HepG2 (cell line): Measurements from ENCODE around the gene KLF7.

Experiments
- EZH2 ChIP-seq: conservative IDR thresholded peaks from 2 replicates; pipeline ENCODE4 v1.6.1; 2012; ENCODE audit warnings: mild to moderate bottlenecking, low read depth, low read length, moderate library complexity
- FOXC1 ChIP-seq: sonication (generic); formaldehyde crosslinking; IDR thresholded peaks from 2 replicates; pipeline ENCODE4 v1.8.0; 2022; ENCODE audit warnings: mild to moderate bottlenecking, missing genetic modification reagents, borderline replicate concordance
- MAFK ChIP-seq, 2 experiments: IDR thresholded peaks in 1 of 2; conservative IDR thresholded peaks in 1 of 2; 2 replicates each; pipeline ENCODE4 v1.6.1; 2011; ENCODE audit warnings: improper control_type of control experiment in 2 of 2, low read length in 2 of 2
- POLR2AphosphoS5 ChIP-seq: IDR thresholded peaks from 2 replicates; pipeline ENCODE4 v1.6.1; 2012; ENCODE audit warnings: low read depth, low read length
- SIN3A ChIP-seq: IDR thresholded peaks from 2 replicates; pipeline ENCODE4 v1.6.1; 2011; ENCODE audit warnings: low read depth, mild to moderate bottlenecking, control low read depth, low read length, borderline replicate concordance
- SOX13 ChIP-seq, 3 experiments: fragments of 450-650 bp in 1 of 3; sonication (generic) in 1 of 3; formaldehyde crosslinking in 1 of 3; IDR thresholded peaks in 2 of 3; conservative IDR thresholded peaks in 1 of 3; 2 replicates each; pipeline versions ENCODE4 v1.5.0 to v1.6.1; 2016 to 2020; ENCODE audit warnings: antibody characterized with exemption in 1 of 3, mild to moderate bottlenecking in 1 of 3, missing compliant biosample characterization in 1 of 3, missing genetic modification reagents in 1 of 3, moderate library complexity in 1 of 3
- ZBTB21 ChIP-seq: sonication (generic); formaldehyde crosslinking; IDR thresholded peaks from 2 replicates; pipeline ENCODE4 v1.4.0; 2020; ENCODE audit warnings: missing genetic modification reagents
- TF ChIP-seq, protein P1 (sequence below): sonication (generic); formaldehyde crosslinking; IDR thresholded peaks from 2 replicates; pipeline ENCODE4 v1.5.0; 2020; ENCODE audit warnings: mild to moderate bottlenecking, missing genetic modification reagents, moderate library complexity

DNA sequence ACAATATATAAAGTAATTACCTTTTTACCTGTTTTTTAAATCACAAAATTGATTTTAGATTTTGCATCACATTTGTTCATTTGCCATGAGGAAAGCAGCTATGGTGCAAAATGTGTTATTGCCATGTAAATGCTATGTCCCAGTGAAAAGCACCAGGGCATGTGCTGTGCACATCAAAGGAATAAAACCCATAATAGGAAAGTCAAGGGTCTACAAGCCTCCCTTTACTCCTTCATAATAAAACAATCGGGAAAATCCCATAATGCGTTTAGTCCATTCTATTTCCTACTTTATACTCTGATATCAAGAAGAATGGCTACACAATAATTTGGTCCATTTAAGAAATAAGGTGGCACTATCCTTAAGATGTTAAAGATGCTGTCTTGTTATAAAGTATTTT is 53.0 kb downstream of the KLF7 start:
- TF ChIP-seq POLR2AphosphoS5 (no peak), ZBTB21 (CRISPR knock-in tag) (no peak), SOX13 (IDR thresholded peaks at IDR 0.05) (no peak), SOX13 (CRISPR knock-in tag; conservative IDR thresholded peaks at IDR 0.05 in 1 of 2, IDR thresholded peaks at IDR 0.05 in 1 of 2) (no peak), EZH2 (no peak), SIN3A (no peak), MAFK (conservative IDR thresholded peaks at IDR 0.05 in 1 of 2, IDR thresholded peaks at IDR 0.05 in 1 of 2; ENCODE audit: low read length in 2 of 2) (no peak), FOXC1 (CRISPR knock-in tag) (no peak)
- TF ChIP-seq, protein P1, sequence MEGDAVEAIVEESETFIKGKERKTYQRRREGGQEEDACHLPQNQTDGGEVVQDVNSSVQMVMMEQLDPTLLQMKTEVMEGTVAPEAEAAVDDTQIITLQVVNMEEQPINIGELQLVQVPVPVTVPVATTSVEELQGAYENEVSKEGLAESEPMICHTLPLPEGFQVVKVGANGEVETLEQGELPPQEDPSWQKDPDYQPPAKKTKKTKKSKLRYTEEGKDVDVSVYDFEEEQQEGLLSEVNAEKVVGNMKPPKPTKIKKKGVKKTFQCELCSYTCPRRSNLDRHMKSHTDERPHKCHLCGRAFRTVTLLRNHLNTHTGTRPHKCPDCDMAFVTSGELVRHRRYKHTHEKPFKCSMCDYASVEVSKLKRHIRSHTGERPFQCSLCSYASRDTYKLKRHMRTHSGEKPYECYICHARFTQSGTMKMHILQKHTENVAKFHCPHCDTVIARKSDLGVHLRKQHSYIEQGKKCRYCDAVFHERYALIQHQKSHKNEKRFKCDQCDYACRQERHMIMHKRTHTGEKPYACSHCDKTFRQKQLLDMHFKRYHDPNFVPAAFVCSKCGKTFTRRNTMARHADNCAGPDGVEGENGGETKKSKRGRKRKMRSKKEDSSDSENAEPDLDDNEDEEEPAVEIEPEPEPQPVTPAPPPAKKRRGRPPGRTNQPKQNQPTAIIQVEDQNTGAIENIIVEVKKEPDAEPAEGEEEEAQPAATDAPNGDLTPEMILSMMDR (CRISPR knock-in tag): no peak
